IMR-90 (cell line): ENCODE results near the gene DCHS2. TPM values are rescaled to one million over a fixed set of nuclear protein-coding genes. Genes with fewer than 3 reads are reported as not detected.

Experiments used
- ATAC-seq: fragments of 200-7000 bp; cut with Tn5 transposase; 2 replicates; pipeline ENCODE4 v1.9.1; 2020; ENCODE audit warnings: low read depth, mild to moderate bottlenecking, moderate library complexity
- BruUV-seq: library from RNA; stranded (reverse); fragments of 400-500 nt; replicated peaks from 2 replicates; lab custom pipeline; 2021; lab: Mats Ljungman, UMichigan
- CTCF ChIA-PET: fragments of 300-600 bp; formaldehyde crosslinking; extraction: SDS; loops from one replicate; lab custom pipeline; 2021; ENCODE audit warnings: antibody characterized with exemption; lab: Yijun Ruan, JAX
- POLR2A ChIA-PET: fragments of 300-600 bp; sonication (Branson Sonifier 250); formaldehyde crosslinking; loops from one replicate; lab custom pipeline; 2022; ENCODE audit warnings: antibody characterized with exemption; ENCODE audit not compliant: unreplicated experiment; lab: Charles Lee
- DNase-seq: peaks from one replicate; pipeline ENCODE4 v3.0.0; 2013
- H2AFZ ChIP-seq: replicated peaks from 2 replicates; pipeline ENCODE3; 2013; ENCODE audit warnings: low read length, mild to moderate bottlenecking; ENCODE audit not compliant: poor library complexity
- H2AK5ac ChIP-seq: 2 replicates; pipeline ENCODE4 v1.6.1; 2013; ENCODE audit warnings: low read depth, low read length, inconsistent platforms
- H2AK9ac ChIP-seq: replicated peaks from 2 replicates; pipeline ENCODE3; 2013; ENCODE audit warnings: mild to moderate bottlenecking, low read depth, low read length, moderate library complexity; ENCODE audit not compliant: poor library complexity
- H2BK120ac ChIP-seq: 2 replicates; pipeline ENCODE4 v1.6.1; 2013; ENCODE audit warnings: low read depth, low read length, inconsistent platforms
- H2BK15ac ChIP-seq: 3 replicates; pipeline ENCODE4 v1.6.1; 2013; ENCODE audit warnings: low read depth, low read length, inconsistent platforms
- H2BK20ac ChIP-seq: 2 replicates; pipeline ENCODE4 v1.6.1; 2013; ENCODE audit warnings: low read depth, mild to moderate bottlenecking, inconsistent platforms, low read length, moderate library complexity
- H2BK5ac ChIP-seq: 2 replicates; pipeline ENCODE4 v1.6.1; 2013; ENCODE audit warnings: mild to moderate bottlenecking, low read depth, low read length, inconsistent platforms; ENCODE audit not compliant: poor library complexity, severe bottlenecking
- H3K14ac ChIP-seq: replicated peaks from 2 replicates; pipeline ENCODE4 v1.6.1; 2013; ENCODE audit warnings: low read depth, low read length, inconsistent platforms
- H3K18ac ChIP-seq: 2 replicates; pipeline ENCODE4 v1.6.1; 2013; ENCODE audit warnings: low read depth, low read length, control low read depth
- H3K23ac ChIP-seq: 2 replicates; pipeline ENCODE4 v1.6.1; 2013; ENCODE audit warnings: low read depth, low read length, inconsistent platforms
- H3K27ac ChIP-seq: 2 replicates; pipeline ENCODE4 v1.5.1; 2013; ENCODE audit warnings: mild to moderate bottlenecking, control low read depth, low read length; ENCODE audit not compliant: insufficient read depth
- H3K27me3 ChIP-seq: 2 replicates; pipeline ENCODE4 v1.6.1; 2013; ENCODE audit warnings: low read length; ENCODE audit not compliant: control insufficient read depth, insufficient read depth
- H3K36me3 ChIP-seq: 2 replicates; pipeline ENCODE4 v1.6.1; 2013; ENCODE audit warnings: low read length, mixed read lengths; ENCODE audit not compliant: control insufficient read depth, insufficient read depth
- H3K4ac ChIP-seq: 2 replicates; pipeline ENCODE4 v1.6.1; 2013; ENCODE audit warnings: low read depth, low read length, inconsistent platforms
- H3K4me1 ChIP-seq: 2 replicates; pipeline ENCODE4 v1.6.1; 2013; ENCODE audit warnings: low read length, mixed read lengths; ENCODE audit not compliant: control insufficient read depth, insufficient read depth
- H3K4me2 ChIP-seq: 2 replicates; pipeline ENCODE4 v1.6.1; 2013; ENCODE audit warnings: low read depth, mild to moderate bottlenecking, control low read depth, low read length, moderate library complexity
- H3K4me3 ChIP-seq: 2 replicates; pipeline ENCODE4 v1.5.1; 2013; ENCODE audit warnings: low read depth, mild to moderate bottlenecking, control low read depth, low read length, moderate library complexity; ENCODE audit not compliant: insufficient read depth
- H3K56ac ChIP-seq: 2 replicates; pipeline ENCODE4 v1.6.1; 2013; ENCODE audit warnings: low read length, inconsistent platforms; ENCODE audit not compliant: insufficient read depth; ENCODE audit errors: extremely low read depth
- H3K79me1 ChIP-seq, 2 experiments: 2 replicates each; pipeline ENCODE4 v1.6.1; 2013; ENCODE audit warnings: low read length in 2 of 2, inconsistent platforms in 1 of 2, low read depth in 1 of 2
- H3K9ac ChIP-seq: 2 replicates; pipeline ENCODE4 v1.6.1; 2013; ENCODE audit warnings: low read depth, low read length, control low read depth
- H3K9me1 ChIP-seq: 2 replicates; pipeline ENCODE4 v1.6.1; 2013; ENCODE audit warnings: low read length, inconsistent platforms; ENCODE audit not compliant: insufficient read depth
- H3K9me3 ChIP-seq: 2 replicates; pipeline ENCODE4 v1.6.1; 2013; ENCODE audit warnings: low read length; ENCODE audit not compliant: control insufficient read depth, insufficient read depth
- H4K20me1 ChIP-seq: 2 replicates; pipeline ENCODE4 v1.6.1; 2013; ENCODE audit warnings: low read length, inconsistent platforms; ENCODE audit not compliant: insufficient read depth
- H4K5ac ChIP-seq: 2 replicates; pipeline ENCODE4 v1.6.1; 2013; ENCODE audit warnings: mild to moderate bottlenecking, low read depth, low read length, control low read depth
- H4K8ac ChIP-seq, 2 experiments: 2 replicates each; pipeline ENCODE4 v1.6.1; 2013; ENCODE audit warnings: low read depth in 2 of 2, low read length in 2 of 2, control low read depth in 1 of 2, inconsistent platforms in 1 of 2
- H4K91ac ChIP-seq: 2 replicates; pipeline ENCODE4 v1.6.1; 2013; ENCODE audit warnings: low read depth, low read length, inconsistent platforms; ENCODE audit not compliant: insufficient read depth
- BHLHE40 ChIP-seq: fragments of 150-350 bp; IDR thresholded peaks from 2 replicates; pipeline ENCODE4 v1.6.1; 2016; ENCODE audit warnings: mild to moderate bottlenecking, low read depth, low read length
- CEBPB ChIP-seq: IDR thresholded peaks from 2 replicates; pipeline ENCODE4 v1.6.1; 2012; ENCODE audit warnings: low read depth, low read length, improper control_type of control experiment
- CHD1 ChIP-seq: IDR thresholded peaks from 2 replicates; pipeline ENCODE4 v1.6.1; 2012; ENCODE audit warnings: low read depth, low read length, improper control_type of control experiment
- ELK1 ChIP-seq: fragments of 150-350 bp; IDR thresholded peaks from 2 replicates; pipeline ENCODE4 v1.6.1; 2016; ENCODE audit warnings: low read depth, mild to moderate bottlenecking, low read length, moderate library complexity, borderline replicate concordance
- FOS ChIP-seq: fragments of 150-350 bp; IDR thresholded peaks from 2 replicates; pipeline ENCODE4 v1.6.1; 2016; ENCODE audit warnings: low read depth, low read length
- MAFK ChIP-seq: IDR thresholded peaks from 2 replicates; pipeline ENCODE4 v1.6.1; 2012; ENCODE audit warnings: low read depth, low read length, improper control_type of control experiment
- MAZ ChIP-seq: IDR thresholded peaks from 2 replicates; pipeline ENCODE4 v1.6.1; 2012; ENCODE audit warnings: low read depth, mild to moderate bottlenecking, low read length, improper control_type of control experiment, moderate library complexity, borderline replicate concordance
- MXI1 ChIP-seq: IDR thresholded peaks from 2 replicates; pipeline ENCODE4 v1.6.1; 2012; ENCODE audit warnings: low read depth, mild to moderate bottlenecking, low read length, moderate library complexity, borderline replicate concordance
- NFE2L2 ChIP-seq: fragments of 150-350 bp; IDR thresholded peaks from 2 replicates; pipeline ENCODE4 v1.6.1; 2016; ENCODE audit warnings: low read depth, mild to moderate bottlenecking, low read length
- POLR2A ChIP-seq: IDR thresholded peaks from 2 replicates; pipeline ENCODE4 v1.6.1; 2012; ENCODE audit warnings: mild to moderate bottlenecking, low read depth, low read length
- RAD21 ChIP-seq: IDR thresholded peaks from 2 replicates; pipeline ENCODE4 v1.6.1; 2012; ENCODE audit warnings: low read length, improper control_type of control experiment
- RCOR1 ChIP-seq: IDR thresholded peaks from 2 replicates; pipeline ENCODE4 v1.6.1; 2012; ENCODE audit warnings: mild to moderate bottlenecking, low read length, improper control_type of control experiment; ENCODE audit not compliant: insufficient replicate concordance
- RFX5 ChIP-seq: IDR thresholded peaks from 2 replicates; pipeline ENCODE4 v1.8.0; 2012; ENCODE audit warnings: low read depth, mild to moderate bottlenecking, low read length, moderate library complexity
- SMC3 ChIP-seq: fragments of 150-350 bp; IDR thresholded peaks from 2 replicates; pipeline ENCODE4 v1.6.1; 2016; ENCODE audit warnings: low read depth, mild to moderate bottlenecking, antibody characterized with exemption, low read length, moderate library complexity
- WGBS, 2 experiments: methylation state at CpG; one replicate each; pipeline versions ENCODE4 v1.1.5 to v1.1.7; 2013; ENCODE audit warnings: missing lambda C conversion rate in 2 of 2; ENCODE audit not compliant: insufficient read length in 1 of 2; ENCODE audit errors: extremely low coverage in 2 of 2; 5-methylcytosine and 5-hydroxymethylcytosine counted together
- dilution Hi-C: fragments of 300-500 bp; cut with HindIII; formaldehyde crosslinking; loops from one replicate; pipeline ENCODE4 v1.14.3; 2018; ENCODE audit warnings: low sequenced_read_pairs; ENCODE audit not compliant: unreplicated experiment
- in situ Hi-C: fragments of 300-500 bp; cut with MboI; formaldehyde crosslinking; loops from 3 replicates; pipeline ENCODE4 v1.14.3; 2019; ENCODE audit warnings: low sequenced_read_pairs, inconsistent platforms, mixed read lengths
- intact Hi-C: fragments of 100-400 bp; cut with micrococcal nuclease; formaldehyde crosslinking; loops from 2 replicates; pipeline ENCODE4 v1.10.0; 2022
- polyA plus RNA-seq, 3 experiments: library from polyadenylated mRNA; depleted of rRNA; stranded (reverse); fragments of >200 nt; gene quantifications; 2 replicates each; pipeline ENCODE4 v1.2.3, GENCODE V29; 2012; ENCODE audit warnings: low replicate concordance in 1 of 3
- total RNA-seq: library from RNA; depleted of rRNA; stranded (reverse); fragments of >200 nt; gene quantifications from 2 replicates; pipeline ENCODE4 v1.2.3, GENCODE V29; 2012
- TF ChIP-seq, protein P1 (sequence below): conservative IDR thresholded peaks from 2 replicates; pipeline ENCODE4 v1.5.1; 2012; ENCODE audit warnings: mild to moderate bottlenecking, low read depth, low read length, improper control_type of control experiment
- TF ChIP-seq, protein P2 (sequence below): fragments of 150-350 bp; IDR thresholded peaks from 2 replicates; pipeline ENCODE4 v1.6.1; 2017; ENCODE audit warnings: mild to moderate bottlenecking, antibody characterized with exemption, low read length, low read depth

Gene DCHS2
- total and polyA plus RNA-seq, 2 of the 4 experiments (the other 2 are of a cell fraction), result not detected

- H3K27me3 ChIP-seq, result no peaks in the 10 kb centered on the region; the same call in 1 of the 2 replicates
- ChIA-PET POLR2A (no interaction called here), CTCF (interaction anchor here (0.6 to 1.2 kb wide), 2 partner anchors 37 to 42 kb away, joined by 3 to 4 read pairs; partner anchors contain the start of gene PLRG1)
- H3K23ac ChIP-seq, result no peak overlapping the region
- H3K56ac ChIP-seq, result no peak overlapping the region
- H3K36me3 ChIP-seq, result no peaks in the 10 kb centered on the region
- no peak overlapping the region for H3K14ac ChIP-seq
- no peak overlapping the region for H4K91ac ChIP-seq
- no peak overlapping the region for H2AK5ac ChIP-seq
- no peaks in the 10 kb centered on the region for H3K79me1 ChIP-seq
- in situ Hi-C loops (no loop called here), dilution Hi-C loops (no loop called here), intact Hi-C loops (loop anchor here (10.0 kb wide), 1 partner anchor 722 kb away; the partner anchor contains the start of gene SFRP2)
- no peaks in the 10 kb centered on the region for H3K4me1 ChIP-seq
- no peak overlapping the region for H2AFZ ChIP-seq
- no peak overlapping the region for H3K18ac ChIP-seq
- no peak overlapping the region for H3K4ac ChIP-seq
- 90% methylated on average over 2 of the region's 3 CpGs; no CpG with 5 or more reads in 1 of the 2 experiments for WGBS, 2 experiments
- H2BK20ac ChIP-seq, result no peak overlapping the region
- DNase-seq, result no peak
- BruUV-seq, result no TSS peak
- no peaks in the 10 kb centered on the region for H4K20me1 ChIP-seq
- H3K9ac ChIP-seq, result no peak overlapping the region
- H3K9me1 ChIP-seq, result no peaks in the 10 kb centered on the region
- no peak for TF ChIP-seq BHLHE40
- TF ChIP-seq, protein P1, sequence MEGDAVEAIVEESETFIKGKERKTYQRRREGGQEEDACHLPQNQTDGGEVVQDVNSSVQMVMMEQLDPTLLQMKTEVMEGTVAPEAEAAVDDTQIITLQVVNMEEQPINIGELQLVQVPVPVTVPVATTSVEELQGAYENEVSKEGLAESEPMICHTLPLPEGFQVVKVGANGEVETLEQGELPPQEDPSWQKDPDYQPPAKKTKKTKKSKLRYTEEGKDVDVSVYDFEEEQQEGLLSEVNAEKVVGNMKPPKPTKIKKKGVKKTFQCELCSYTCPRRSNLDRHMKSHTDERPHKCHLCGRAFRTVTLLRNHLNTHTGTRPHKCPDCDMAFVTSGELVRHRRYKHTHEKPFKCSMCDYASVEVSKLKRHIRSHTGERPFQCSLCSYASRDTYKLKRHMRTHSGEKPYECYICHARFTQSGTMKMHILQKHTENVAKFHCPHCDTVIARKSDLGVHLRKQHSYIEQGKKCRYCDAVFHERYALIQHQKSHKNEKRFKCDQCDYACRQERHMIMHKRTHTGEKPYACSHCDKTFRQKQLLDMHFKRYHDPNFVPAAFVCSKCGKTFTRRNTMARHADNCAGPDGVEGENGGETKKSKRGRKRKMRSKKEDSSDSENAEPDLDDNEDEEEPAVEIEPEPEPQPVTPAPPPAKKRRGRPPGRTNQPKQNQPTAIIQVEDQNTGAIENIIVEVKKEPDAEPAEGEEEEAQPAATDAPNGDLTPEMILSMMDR, result no peak
- TF ChIP-seq NFE2L2, result no peak
- no peak for TF ChIP-seq RCOR1
- TF ChIP-seq FOS, result no peak
- TF ChIP-seq MAFK, result no peak
- TF ChIP-seq SMC3, result no peak
- TF ChIP-seq RAD21, result no peak
- TF ChIP-seq, protein P2, sequence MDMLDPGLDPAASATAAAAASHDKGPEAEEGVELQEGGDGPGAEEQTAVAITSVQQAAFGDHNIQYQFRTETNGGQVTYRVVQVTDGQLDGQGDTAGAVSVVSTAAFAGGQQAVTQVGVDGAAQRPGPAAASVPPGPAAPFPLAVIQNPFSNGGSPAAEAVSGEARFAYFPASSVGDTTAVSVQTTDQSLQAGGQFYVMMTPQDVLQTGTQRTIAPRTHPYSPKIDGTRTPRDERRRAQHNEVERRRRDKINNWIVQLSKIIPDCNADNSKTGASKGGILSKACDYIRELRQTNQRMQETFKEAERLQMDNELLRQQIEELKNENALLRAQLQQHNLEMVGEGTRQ, result no peak
- TF ChIP-seq CHD1, result no peak
- no peak for TF ChIP-seq RFX5
- no peak for TF ChIP-seq MAZ
- TF ChIP-seq MXI1, result no peak
- no peak for TF ChIP-seq CEBPB
- TF ChIP-seq ELK1, result no peak
- TF ChIP-seq POLR2A, result no peak
- H2AK9ac ChIP-seq, result no peak overlapping the region
- H4K5ac ChIP-seq, result no peak overlapping the region
- H4K8ac ChIP-seq, result no peak overlapping the region
- H2BK120ac ChIP-seq, result no peak overlapping the region
- H3K4me2 ChIP-seq, result no peak overlapping the region
- H2BK5ac ChIP-seq, result no peak overlapping the region
- ATAC-seq, result no peak
- no peak overlapping the region for H3K4me3 ChIP-seq
- H2BK15ac ChIP-seq, result no peak overlapping the region
- H3K9me3 ChIP-seq, result no peaks in the 10 kb centered on the region
- no peak overlapping the region for H3K27ac ChIP-seq
Measured at GRCh38 chr4:154507156-154507555, 15.6 kb upstream of the DCHS2 start.
